ENCODE measurements around the gene DCTN1.

- TF ChIP-seq CTCF (IDR thresholded peaks at IDR 0.05) (no peak), EZH2phosphoT487 (IDR thresholded peaks at IDR 0.05) (no peak), EZH2 (IDR thresholded peaks at IDR 0.05) (no peak)
These were observed 3.9 kb upstream of the DCTN1 start for GRCh38 chr2:74384051-74384450.
